GM18498 (cell line): ENCODE data around the gene GTF3C1.

Experiments
- ATAC-seq: cut with Tn5 transposase; IDR thresholded peaks from one replicate; pipeline ENCODE4 v1.9.1; 2021; ENCODE audit warnings: mild to moderate bottlenecking, moderate library complexity; ENCODE audit not compliant: unreplicated experiment

The GTF3C1 gene

GRCh38 chr16:27489421-27489820 lies 60.3 kb downstream of the GTF3C1 start:
- ATAC-seq: no peak

GRCh38 chr16:27486760-27487159 lies 63.0 kb downstream of the GTF3C1 start:
- no peak for ATAC-seq

GRCh38 chr16:27486344-27486743 lies 63.4 kb downstream of the GTF3C1 start:
- no peak for ATAC-seq

GRCh38 chr16:27485811-27486210 lies 63.9 kb downstream of the GTF3C1 start:
- ATAC-seq: no peak

- ATAC-seq: no peak
Measured at GRCh38 chr16:27485126-27485525, 64.6 kb downstream of the GTF3C1 start.

- ATAC-seq: no peak
Measured at GRCh38 chr16:27483624-27484023, 66.1 kb downstream of the GTF3C1 start.

GRCh38 chr16:27483088-27483437 lies 66.7 kb downstream of the GTF3C1 start:
- no peak for ATAC-seq

GRCh38 chr16:27482397-27483087 lies 67.2 kb downstream of the GTF3C1 start:
- ATAC-seq: no peak

- no peak for ATAC-seq
Measured at GRCh38 chr16:27481282-27481934, 68.3 kb downstream of the GTF3C1 start.

- no peak for ATAC-seq
Measured at GRCh38 chr16:27480761-27481160, 69.0 kb downstream of the GTF3C1 start.

- no peak for ATAC-seq
Measured at GRCh38 chr16:27476240-27476639, 73.5 kb downstream of the GTF3C1 start.

GRCh38 chr16:27475561-27475960 lies 74.2 kb downstream of the GTF3C1 start:
- ATAC-seq: no peak

GRCh38 chr16:27474921-27475320 lies 74.8 kb downstream of the GTF3C1 start:
- ATAC-seq: no peak

GRCh38 chr16:27474041-27474440 lies 75.7 kb downstream of the GTF3C1 start:
- no peak for ATAC-seq

- ATAC-seq: no peak
Measured at GRCh38 chr16:27473101-27473900, 76.4 kb downstream of the GTF3C1 start.

GRCh38 chr16:27472091-27473020 lies 77.4 kb downstream of the GTF3C1 start:
- ATAC-seq: no peak

- ATAC-seq: no peak
Measured at GRCh38 chr16:27471661-27472060, 78.1 kb downstream of the GTF3C1 start.

GRCh38 chr16:27470567-27471431 lies 78.9 kb downstream of the GTF3C1 start:
- ATAC-seq: no peak

- no peak for ATAC-seq
Measured at GRCh38 chr16:27468941-27469531, 80.7 kb downstream of the GTF3C1 start.

GRCh38 chr16:27465483-27465879 lies 84.2 kb downstream of the GTF3C1 start:
- no peak for ATAC-seq
